ENCODE measurements around the gene TOR1AIP2.

Gene TOR1AIP2

GRCh38 chr1:179877586-179878265 is at the start of gene TOR1AIP2:
Gene TOR1AIP2 (minus strand): TSS chr1:179877803. CDS start chr1:179852665, 25,138 bp downstream.
- peak; percentile 82 for DNase-seq

GRCh38 chr1:179926850-179927205 is 49.2 kb upstream of the TOR1AIP2 start:
- DNase-seq = no peak

GRCh38 chr1:179925922-179926849 is 48.6 kb upstream of the TOR1AIP2 start:
- DNase-seq = peak; percentile 74

- no peak for DNase-seq
These were observed 47.7 kb upstream of the TOR1AIP2 start for GRCh38 chr1:179925302-179925701.

- no peak for DNase-seq
These were observed 46.7 kb upstream of the TOR1AIP2 start for GRCh38 chr1:179924268-179924667.

GRCh38 chr1:179923029-179923428 is 45.4 kb upstream of the TOR1AIP2 start:
- no peak for DNase-seq

- no peak for DNase-seq
These were observed 44.6 kb upstream of the TOR1AIP2 start for GRCh38 chr1:179921981-179922872.

GRCh38 chr1:179921472-179921871 is 43.9 kb upstream of the TOR1AIP2 start:
- no peak for DNase-seq

GRCh38 chr1:179917601-179918429 is 40.2 kb upstream of the TOR1AIP2 start:
- DNase-seq = no peak

GRCh38 chr1:179911812-179912211 is 34.2 kb upstream of the TOR1AIP2 start:
- DNase-seq = no peak

GRCh38 chr1:179910934-179911333 is 33.3 kb upstream of the TOR1AIP2 start:
- DNase-seq = no peak

- no peak for DNase-seq
These were observed 12.0 kb upstream of the TOR1AIP2 start for GRCh38 chr1:179889589-179889988.

- no peak for DNase-seq
These were observed 10.5 kb upstream of the TOR1AIP2 start for GRCh38 chr1:179888071-179888470.

GRCh38 chr1:179883745-179884138 is 6.1 kb upstream of the TOR1AIP2 start:
- DNase-seq = no peak

- no peak for DNase-seq
These were observed 5.6 kb upstream of the TOR1AIP2 start for GRCh38 chr1:179883040-179883744.

- peak; percentile 98 for DNase-seq
These were observed 4.8 kb upstream of the TOR1AIP2 start, which contains the start of gene TOR1AIP1 for GRCh38 chr1:179882253-179883039. Gene TOR1AIP1 (plus strand): TSS chr1:179882285. CDS start chr1:179882503, 218 bp downstream.

GRCh38 chr1:179881642-179882252 is 4.1 kb upstream of the TOR1AIP2 start:
- peak; percentile 89 for DNase-seq

GRCh38 chr1:179879797-179880196 is 2.2 kb upstream of the TOR1AIP2 start:
- DNase-seq = no peak

GRCh38 chr1:179876300-179876715 is 1.3 kb downstream of the TOR1AIP2 start:
- DNase-seq = no peak
